GM21423 (cell line): Measurements from ENCODE around the gene B4GALT1.
"Not testable (repeated sequence)": the region's sequence is repeated elsewhere in the genome, so short reads cannot be mapped to it uniquely, and the experiment has no call there.

Experiments used
- ATAC-seq: cut with Tn5 transposase; IDR thresholded peaks from one replicate; pipeline ENCODE4 v1.9.1; 2021; ENCODE audit warnings: mild to moderate bottlenecking, moderate library complexity; ENCODE audit not compliant: unreplicated experiment

B4GALT1 gene

GRCh38 chr9:33163433-33164137 is 3.6 kb downstream of the B4GALT1 start:
- ATAC-seq: no peak

DNA sequence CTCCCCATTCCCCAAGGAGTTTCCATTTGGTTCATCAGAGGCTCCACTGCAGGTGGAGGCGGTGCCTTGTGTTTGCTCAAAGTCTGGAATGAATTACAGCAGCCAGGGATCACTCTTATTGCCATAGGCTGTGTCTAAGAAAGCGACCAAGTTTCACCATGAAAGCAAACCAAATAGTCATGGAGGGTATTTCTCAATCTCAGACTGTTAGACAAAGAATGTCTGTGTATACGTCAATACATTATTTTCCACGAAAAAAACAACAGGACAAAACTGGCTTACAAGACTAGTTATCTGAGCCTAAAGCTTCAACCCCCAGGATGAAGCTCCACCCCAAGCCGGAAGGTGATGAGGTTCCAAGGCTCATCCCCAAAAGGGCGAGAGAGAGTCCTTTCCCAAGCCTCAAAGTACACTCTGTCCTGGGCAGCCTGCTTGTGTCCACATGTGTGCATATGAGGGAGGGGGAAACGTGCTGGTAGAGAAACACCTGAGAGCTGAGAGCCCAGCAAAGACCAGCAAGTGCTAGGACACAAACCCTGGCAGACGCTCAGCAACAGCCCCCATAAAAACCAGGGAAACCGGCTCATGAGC is 4.3 kb downstream of the B4GALT1 start:
- ATAC-seq: no peak

DNA sequence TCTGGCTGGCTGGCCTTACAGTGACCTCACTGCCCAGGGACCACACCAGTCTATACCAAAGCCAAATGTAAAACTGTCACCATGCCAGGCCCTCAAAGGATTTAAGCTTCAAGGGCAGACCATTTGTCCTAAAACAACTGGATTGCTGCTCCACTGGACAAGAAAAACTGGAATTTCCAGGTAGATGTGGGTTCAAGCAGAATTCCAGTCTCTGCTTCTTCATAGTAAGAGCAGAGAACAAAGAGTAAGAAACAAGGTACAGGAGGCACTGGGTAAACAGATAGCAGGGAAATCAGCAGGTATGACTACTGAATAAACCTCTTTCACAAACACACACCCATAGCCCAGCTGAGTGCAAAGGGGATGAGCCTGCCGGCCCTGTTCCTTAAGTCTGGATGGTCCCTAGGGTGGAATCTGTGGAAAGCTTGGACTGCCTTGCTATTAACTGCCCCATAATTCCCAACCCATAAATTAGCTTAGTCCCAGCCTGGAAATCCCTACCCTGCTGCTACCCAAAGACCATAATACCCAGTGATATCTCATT is 5.5 kb downstream of the B4GALT1 start:
- ATAC-seq: no peak

DNA sequence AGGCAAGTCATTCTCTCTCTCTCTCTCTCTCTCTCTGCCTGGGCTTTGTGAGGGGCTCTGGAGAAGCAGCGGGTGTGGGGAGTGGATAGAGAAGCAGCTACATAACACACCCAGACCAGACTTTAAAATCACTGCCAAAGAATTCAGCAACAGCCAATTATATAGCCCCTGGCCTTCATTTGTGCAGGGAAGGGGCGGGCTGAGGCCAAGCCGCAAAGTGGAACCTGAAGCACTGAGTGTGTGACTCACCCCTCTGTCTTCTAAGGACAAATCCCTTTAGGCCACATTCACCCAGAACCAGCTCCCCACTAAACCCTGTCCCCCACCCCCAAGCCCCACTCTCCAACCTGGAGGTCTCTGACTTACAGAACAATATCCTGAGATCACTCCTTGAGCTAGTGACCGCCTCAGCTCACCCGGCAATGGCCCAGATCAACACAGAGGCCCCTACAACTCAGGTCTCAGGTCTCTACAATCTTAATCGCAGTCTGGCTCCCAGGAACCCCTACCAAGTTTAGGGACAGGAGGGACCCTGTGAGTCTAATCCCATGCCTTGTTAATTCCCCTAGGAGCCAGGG is 6.0 kb downstream of the B4GALT1 start:
- ATAC-seq: no peak

- not testable (repeated sequence) for ATAC-seq
Observed at GRCh38 chr9:33160446-33160845, 6.7 kb downstream of the B4GALT1 start.

GRCh38 chr9:33159777-33160127 is 7.4 kb downstream of the B4GALT1 start:
- ATAC-seq: peak; percentile 28

DNA sequence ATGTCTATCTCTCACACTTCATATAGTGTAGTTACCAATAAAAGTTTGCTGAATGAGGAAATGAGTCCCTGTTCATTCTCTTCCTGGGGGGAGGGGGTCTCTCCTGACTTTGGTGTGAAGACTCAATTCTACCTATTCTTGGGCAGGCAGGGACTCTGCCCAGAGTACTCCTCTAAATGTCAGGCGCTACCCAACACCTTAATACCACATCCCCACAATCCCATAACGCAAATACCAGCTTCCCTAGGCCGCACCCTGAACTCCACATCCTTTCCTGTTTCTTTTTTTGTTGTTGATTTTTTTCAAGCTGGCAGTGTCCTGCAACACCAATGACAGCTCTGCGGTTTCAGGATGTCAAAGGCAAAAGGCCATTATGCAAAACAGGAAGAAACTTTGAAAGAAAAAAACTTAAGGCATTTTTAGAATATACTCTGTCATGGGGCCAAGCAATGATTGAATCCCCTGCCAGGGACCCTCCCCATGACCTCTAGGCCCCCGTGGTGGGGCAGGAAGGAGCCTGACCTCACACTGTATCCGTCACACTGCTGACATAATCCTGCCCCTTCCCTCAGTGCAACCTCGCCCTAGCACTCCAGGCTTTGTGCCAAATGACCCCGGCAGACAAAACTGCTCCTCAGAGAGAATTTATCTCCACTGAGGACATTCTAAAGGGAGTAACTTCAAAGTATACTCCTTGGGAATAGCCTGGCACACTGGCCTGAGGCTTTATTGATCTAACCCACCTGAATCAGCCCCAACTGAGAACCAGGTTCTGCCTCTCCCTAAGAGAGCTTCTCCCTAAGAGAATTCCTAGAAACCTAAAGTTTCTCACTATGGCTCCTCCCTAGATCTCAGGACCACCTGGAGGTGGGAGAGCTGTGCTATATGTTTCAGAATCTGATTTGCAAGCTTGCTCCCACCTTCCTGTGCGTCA is 8.0 kb downstream of the B4GALT1 start:
- ATAC-seq: peak; percentile 29

DNA sequence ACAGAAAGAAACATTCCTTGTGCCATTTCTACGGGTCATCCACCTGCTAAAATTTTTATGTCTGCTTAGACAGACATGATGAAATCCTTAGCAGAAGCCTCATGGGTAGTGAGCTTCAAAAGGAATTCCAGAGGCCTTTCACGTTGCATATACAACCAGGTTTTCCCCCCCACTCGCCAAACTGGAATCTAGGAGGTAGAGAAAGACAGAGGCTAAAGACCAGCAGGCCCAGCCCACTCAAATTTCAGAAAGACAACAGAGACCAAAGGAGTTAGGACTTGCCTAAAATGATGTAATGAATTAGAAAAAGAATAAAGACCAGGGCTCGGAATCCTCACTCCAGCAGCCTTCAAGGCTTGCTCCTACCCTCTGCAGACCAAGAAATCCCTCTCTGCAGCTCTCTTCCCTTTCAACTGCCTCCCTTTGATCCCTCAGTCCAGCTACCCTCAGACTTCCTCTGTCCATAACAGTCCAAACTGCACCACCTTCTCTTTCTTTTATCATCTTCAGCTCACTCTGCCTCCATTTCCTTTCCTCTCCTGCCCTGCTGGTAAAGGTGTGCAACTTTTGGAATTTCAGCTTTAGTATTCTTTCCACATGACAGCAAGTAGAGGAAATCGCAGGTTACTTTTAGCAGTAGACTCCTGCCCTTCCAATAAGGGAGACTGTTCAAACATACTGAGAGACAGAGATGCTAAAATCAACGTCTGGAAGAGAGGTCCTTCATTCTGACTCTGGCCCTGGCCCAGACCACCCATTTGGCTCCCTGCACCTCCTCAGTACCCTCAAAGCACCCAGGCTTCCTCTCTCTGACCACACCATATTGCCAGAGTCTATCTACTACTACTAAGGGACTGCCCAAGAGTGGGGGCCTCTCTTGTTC is 8.9 kb downstream of the B4GALT1 start:
- peak; percentile 10 for ATAC-seq

- ATAC-seq: no peak
Observed at GRCh38 chr9:33155393-33155792, 11.7 kb downstream of the B4GALT1 start.

DNA sequence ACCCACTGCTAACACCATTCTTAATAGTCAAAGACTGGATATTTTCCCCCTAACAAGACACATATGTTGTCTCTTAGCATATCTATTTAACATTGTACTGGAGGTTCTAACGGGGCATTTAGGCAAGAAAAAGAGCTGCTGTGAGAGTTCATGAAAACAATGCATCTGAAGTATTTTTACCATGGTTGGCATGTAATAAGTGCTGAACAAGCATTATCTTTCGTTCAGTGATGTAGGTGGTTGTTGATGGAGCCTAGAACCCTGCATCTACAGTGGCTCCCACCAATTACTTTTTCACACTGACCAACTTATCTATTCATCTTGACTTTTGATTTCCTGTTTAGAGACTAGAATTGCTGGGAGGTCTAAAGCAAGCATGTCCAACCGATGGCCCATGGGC is 12.8 kb downstream of the B4GALT1 start:
- ATAC-seq: no peak

DNA sequence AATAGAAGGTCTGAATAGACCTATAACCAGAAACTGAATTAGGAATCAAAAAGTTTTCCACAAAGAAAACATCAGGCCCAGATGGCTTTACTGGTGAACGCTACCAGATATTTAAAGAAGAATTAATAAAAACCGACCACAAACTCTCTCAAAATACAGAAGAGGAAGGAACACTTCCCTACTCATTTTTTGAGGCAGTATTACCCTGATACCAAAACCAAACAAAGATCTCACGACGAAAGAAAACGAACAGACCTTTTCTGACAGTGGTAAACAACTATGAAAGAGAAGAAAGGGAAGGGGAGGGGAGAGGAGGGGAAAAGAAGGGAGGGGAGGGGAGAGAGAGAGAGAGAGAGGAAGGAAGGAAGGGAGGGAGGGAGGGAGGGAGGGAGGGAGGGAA is 13.5 kb downstream of the B4GALT1 start:
- peak; percentile 42 for ATAC-seq

- ATAC-seq: no peak
Observed at GRCh38 chr9:33153001-33153400, 14.1 kb downstream of the B4GALT1 start.

GRCh38 chr9:33151601-33152000 is 15.5 kb downstream of the B4GALT1 start:
- no peak for ATAC-seq

DNA sequence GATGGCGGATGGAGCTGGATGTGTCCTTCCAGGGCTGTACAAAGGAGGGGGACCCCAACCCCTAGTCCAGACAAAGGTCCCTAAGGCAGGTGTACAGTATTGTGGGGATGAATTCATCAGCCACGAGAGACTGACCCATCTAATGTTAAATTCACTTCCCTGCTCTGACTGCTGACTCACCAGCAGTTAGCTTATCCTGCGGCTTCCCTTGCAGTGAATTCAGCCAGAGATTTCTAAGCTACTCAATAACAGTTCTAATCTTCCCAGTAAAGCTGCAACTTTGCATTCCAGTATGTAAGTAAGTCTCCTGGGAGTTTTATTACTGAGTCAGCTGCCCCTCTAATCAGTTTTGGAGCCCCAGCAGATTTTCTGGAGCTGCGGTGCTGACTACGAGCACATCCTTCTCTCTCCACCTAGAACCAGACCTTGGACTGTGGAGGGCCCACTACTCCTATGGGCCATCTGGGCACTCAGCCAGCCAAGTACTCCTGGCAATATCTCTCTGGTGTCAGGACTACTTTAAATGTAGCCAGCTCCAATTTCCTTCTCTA is 16.1 kb downstream of the B4GALT1 start:
- ATAC-seq: no peak

DNA sequence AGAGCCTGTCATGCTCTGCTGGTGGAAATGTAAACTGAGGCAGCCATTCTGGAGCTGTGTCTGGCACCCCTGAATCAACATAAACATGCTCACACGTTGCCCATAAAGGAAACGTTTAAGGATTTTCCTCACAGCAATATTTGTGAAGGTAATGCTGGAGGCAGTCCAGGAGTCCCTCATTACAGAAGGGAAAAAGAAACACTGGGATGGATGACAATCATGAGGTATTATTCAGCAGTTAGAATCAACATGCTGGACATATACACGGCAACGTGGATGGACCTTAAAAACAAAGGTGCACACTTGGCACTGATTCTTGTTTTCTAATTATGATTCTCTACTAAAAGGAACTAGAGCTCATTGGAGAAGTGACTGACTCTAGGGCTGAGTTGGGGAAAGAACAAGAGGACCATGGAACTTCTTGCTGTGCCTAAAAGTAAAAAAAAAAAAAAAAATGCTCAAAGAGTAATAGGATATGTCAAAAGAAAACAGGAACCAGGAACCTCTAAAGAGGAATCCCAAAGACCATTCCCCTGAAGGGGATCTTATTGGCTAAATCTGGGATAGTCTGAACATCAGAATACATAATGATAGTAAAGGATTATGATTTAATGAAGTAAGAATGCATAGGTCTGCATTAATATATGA is 18.6 kb downstream of the B4GALT1 start:
- ATAC-seq: no peak

DNA sequence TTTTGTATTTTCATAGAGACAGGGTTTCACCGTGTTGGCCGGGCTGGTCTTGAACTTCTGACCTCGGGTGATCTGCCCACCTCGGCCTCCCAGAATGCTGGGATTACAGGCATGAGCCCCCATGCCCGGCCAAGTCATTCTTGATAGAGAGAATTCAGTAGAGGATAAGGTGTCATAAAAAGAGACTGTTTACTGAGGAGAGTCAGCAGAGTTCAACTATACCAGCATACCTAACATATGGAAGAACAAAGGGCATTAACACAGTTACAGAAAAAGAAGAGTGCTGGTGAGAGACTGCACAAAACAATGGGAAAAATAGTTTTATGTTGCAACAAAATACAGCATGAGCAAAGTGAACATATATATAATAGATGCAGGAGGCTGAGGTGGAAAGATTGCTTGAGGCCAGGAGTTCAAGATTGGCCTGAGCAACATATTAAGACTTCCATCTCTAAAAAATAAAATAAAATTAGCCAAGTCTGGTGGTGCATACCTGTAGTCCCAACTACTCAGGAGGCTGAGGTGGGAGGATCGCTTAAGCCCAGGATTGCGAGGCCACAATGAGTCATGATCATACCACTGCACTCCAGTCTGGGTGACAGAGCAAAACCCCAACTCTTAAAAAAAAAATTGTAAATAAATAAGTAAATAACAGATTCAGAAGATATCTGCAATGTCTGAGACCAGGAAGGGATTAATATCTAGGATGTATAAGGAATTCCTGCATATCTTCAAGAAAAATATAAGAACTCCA is 19.5 kb downstream of the B4GALT1 start:
- no peak for ATAC-seq

- ATAC-seq: no peak
Observed at GRCh38 chr9:33146298-33146697, 20.8 kb downstream of the B4GALT1 start.

DNA sequence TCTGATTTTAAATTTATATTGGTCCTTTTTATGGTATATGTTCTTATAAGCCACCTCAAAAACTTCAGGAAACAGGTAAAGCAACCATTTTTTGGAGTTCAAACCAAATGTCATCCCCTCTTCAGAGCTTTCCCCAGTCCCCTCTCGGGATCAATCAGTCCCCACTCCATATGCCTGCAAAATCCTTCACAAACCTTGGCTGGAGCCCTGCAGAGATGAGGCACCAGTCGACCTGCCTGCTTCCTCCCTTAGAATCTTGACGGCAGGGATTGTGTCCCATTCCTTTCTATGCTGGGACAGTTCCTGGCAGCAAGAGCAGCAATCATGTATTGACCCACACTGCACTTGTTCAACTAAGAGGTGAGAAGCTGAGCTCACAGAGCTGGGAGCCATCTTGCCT is 22.6 kb downstream of the B4GALT1 start:
- no peak for ATAC-seq

GRCh38 chr9:33143241-33143661 is 23.9 kb downstream of the B4GALT1 start:
- ATAC-seq: peak; percentile 15
